Endometrial microvascular endothelial cells (primary cell): Measurements from ENCODE around the gene TMEM235. TPM values are rescaled to one million over a fixed set of nuclear protein-coding genes. Genes with fewer than 3 reads are reported as not detected.
"Not testable (repeated sequence)": the region's sequence is repeated elsewhere in the genome, so short reads cannot be mapped to it uniquely, and the experiment has no call there.

ENCODE experiments used
- in situ Hi-C: cut with HindIII; loops from 2 replicates; pipeline ENCODE4 v1.10.0; 2017; ENCODE audit warnings: low sequenced_read_pairs, low pct_unique_long_range_greater_than_20kb; ENCODE audit errors: inconsistent ontology term
- total RNA-seq: library from RNA; depleted of rRNA; stranded (reverse); fragments of >200 nt; gene quantifications from one replicate; pipeline ENCODE4 v1.2.3, GENCODE V29; 2015; ENCODE audit errors: inconsistent ontology term

TMEM235 gene
- total RNA-seq, 1 donor from 2014 or later = not detected

DNA sequence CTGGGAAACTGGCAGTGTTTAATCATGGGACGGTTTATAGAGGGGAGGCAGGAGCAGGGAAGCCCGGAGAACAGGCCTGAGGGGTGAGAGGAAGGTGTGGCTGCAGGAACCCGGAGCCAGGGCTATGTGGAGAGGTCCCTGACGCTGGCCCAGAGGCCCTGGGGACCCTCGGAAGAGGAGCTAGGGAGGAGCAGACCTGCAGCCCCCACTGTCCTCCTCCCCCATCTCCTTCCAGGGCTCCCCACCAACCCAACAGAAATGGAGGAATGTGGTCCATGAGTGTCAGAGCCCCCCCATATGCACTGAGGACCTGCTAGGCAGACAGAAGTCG, 20.3 kb downstream of the TMEM235 start:
- in situ Hi-C loops = no loop called here

DNA sequence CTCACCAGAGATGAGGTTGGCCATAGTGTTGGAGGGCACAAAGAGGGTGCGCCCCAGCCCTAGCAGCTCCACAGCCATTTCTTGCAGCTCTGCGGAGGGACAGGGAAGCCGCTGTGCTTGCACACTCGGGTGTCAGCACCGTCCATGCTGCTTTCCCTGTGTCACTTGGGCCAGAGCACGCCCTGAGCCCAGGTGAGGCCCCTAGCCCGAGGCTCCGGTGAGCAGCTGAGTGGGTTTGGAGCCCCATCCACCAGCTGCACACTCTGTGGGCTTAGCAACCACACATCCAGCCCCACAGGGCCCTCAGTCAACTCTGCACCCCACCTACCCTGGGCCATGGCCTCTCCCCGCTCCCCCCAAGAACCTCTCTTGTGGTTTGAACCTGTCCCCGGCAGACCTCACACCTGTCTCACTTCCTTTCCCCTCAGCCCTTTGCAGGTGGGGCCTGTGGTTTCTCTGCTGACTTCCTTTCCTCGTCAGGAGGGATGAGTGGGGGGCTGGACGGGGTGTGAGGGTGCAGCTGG, 20.7 kb downstream of the TMEM235 start:
- in situ Hi-C loops = no loop called here

DNA sequence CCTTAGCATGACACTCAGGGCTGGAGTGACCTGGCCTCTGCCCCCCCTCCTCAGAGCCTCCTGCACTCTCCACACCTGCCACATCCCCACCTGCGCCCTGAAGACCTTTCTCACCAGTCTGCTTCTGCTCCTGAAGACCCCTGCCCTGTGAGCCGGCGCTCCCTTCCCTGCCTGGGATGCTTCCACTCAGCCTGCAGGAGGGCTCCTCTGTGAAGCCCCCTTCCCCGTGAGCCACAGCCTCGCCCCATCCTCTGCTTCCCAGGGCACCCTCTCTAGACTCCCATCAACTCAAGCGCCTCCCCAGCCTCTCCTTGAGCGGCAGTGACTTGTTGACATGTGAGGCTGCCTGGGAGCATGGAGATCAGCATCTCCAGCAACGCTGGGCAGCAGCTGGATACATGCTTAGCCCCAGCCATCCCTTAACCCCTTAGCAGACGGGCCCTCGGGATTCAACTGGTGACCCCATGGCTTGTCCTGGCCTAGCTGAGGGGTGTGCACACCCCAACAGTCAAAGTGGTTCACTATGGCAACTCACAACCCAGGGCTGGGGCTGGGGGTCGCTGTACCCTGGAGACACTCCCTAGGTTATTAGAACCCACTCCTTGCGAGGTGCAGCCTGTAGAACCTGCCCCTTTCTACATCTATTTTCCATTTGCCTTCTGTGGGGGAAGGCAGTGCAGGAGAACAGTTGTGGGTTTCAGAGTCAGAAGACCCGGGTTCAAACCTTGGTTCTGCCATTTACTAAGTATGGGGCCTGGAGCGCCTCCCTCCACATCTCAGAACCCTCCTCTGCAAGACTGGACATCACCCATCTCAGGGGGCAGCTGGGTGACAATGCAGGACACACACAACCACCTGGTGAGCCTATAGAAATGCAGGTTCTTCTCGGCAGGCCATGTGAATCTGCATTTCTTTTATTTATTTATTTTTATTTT, 21.5 kb downstream of the TMEM235 start:
- in situ Hi-C loops = no loop called here

DNA sequence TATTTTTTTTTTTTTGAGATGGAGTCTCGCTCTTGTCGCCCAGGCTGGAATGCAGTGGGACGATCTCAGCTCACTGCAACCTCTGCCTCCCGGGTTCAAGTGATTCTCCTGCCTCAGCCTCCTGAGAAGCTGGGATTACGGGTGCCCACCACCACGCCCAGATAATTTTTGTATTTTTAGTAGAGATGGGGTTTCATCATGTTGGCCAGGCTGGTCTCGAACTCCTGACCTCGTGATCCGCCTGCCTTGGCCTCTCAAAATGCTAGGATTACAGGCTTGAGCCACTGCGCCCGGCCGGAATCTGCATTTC, 22.2 kb downstream of the TMEM235 start:
- in situ Hi-C loops = not testable (repeated sequence)

DNA sequence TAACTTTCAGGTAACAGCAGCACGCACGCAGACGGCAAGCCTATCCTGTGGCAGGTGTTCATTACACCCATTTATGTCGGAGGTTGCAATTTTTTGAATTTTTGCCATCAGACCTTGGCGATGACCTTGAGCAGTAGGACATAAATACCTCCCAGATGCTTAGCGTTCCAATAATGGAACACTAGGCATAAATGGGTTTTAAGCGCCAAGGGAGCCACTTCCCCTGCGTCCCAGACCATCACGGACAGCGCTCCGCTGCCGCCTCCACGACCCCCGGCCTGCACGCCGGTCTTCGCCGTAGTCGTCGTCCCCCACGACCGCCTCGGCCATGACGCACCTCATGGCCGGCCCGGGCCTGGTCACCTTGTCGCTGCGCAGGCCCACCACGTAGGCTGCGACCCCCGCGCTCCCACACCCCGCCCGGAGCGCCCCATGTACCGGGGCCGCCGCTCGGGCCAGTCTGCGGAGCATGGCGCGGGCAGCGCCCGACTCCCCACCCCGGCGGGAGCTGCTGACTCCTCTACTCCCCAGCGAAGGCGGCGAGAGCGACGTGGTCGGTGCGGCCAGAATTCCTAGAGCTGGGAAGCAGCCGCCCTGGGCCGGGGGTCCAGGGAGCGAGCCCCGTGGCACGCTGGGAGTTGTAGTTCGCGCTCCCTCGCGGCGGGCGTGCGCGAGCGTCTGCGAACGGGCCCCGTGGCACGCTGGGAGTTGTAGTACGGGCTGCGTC, 22.7 kb downstream of the TMEM235 start:
- in situ Hi-C loops = no loop called here

DNA sequence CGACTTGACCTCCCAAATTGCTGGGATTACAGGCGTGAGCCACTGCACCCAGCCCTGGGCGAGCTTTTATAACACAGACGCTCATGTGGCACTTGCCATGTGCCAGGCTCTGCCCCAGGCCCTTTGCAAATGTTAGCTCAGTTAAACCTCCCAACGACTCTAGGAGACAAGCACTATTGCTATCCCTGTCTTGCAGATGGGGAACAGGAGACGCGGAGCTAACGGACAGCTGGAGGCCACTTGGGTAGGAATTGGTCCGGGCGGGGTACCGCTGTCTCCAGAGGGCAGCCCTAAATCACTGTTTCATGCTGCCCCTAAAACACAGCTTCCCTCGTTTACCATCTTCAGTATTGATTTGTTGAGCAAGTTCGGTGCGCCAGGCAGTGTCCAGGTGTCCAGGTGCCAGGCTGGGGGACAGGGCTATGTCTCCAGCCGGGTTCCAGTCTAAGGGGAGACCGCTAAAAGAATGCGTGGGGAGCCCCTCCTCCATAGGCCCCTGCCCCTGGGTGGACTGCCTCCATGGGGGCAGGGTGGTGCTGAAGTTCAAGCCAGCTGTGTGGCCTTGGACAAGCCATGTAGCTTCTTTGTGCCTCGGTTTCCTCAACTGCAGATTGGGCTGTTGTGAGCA, 23.7 kb downstream of the TMEM235 start:
- in situ Hi-C loops = no loop called here

DNA sequence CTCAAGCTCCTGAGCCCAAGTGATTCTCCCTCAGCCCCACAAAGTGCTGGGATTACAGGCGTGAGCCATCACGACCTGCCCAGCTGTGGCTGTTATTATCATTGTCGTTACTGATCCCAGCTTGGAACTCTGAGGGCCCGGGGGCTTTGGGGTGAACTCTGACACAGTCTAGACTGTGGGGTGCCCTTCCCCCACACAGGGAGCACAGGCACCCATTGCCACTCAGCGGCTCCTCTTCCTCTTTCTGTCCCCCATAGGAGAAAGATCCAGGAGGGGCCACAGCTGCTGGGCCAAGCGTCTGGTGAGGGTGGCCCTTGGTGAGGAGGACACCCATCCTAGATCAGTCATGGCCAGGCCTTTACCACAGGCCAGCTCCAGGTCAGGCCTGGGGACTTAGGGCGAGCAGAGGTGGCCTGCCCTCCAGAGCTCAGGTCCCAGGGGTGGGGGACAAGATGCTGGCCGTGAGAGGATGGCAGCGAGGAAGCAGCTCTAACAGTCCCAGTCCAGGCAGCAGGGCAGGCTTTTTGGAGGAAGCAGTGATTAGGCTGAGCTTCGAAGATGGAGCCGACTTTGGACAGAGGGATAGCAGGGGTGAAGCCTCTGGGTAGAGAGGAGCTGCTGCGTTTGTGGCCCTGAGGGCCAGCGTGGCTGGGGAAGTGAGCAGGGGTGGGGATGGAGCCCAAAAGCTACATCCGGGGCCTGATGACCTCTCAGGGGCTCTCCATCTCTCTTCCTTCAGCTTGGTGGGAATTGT, 24.7 kb downstream of the TMEM235 start:
- in situ Hi-C loops = no loop called here

DNA sequence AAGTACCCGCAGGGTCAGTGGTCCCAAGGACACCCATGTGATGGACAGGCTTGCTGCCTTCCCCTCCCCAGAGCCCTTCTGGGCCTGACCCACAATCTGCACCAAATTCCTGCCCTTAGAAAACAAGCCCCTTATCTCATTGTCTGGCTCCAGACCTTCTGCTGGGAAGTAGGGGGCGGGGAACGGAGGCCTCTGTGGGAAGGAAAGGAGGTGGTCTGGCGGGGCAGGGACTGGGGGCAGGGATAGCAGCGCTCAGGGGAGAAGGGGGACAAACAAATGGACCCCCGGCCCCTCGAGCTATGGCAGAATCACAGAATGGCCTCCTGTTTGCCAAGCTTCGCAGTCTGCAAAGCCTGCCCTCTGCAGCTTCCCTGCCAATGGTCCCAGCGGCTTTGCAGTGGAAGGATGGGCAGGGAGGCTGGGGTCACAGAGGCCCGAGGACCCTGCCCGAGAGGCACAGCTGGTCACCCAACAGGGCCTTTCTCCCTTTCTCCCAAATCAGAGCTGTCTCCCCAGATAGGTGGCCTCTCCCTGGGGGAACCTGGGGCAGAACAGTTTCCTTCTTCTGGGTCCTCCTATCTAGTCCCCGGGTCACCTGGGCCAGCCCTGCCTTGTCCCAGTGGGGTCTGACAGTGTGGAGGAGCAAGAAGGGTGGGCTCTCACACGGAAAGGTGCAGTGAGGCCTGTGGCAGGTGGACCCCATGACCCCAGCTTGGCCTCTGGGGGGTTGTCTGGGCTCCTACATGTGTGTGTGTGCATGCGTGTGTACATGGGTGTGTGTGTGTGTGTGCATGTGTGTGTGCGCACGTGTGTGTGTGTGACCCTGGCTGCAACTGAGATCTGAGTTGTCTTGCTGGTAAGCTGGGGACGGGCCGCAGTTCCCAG, 25.5 kb downstream of the TMEM235 start:
- in situ Hi-C loops = no loop called here

DNA sequence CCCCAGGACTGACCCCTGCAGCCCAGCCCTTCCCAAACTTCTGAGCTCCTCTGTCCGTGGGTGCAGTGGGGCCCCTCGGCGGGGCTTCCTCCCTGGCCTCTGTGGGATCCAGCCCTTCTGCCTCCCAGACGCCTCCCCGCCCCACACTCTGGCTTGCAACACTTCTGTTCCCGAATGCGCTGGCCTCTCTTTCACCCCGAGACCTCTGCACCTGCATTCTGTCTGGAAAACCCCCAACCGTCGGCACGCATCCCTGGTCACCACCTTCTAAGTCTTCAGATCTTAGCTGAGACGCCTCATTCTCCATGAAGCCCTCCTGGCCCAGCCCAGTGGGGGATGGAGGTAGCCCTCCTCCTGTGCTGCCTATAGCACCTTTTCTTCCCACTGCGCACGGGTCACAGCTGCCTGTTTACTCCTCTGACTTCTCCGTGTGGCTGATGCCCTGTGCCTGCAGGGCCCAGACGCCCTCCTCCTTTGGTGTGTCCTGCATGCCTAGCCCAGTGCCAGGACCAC, 26.4 kb downstream of the TMEM235 start:
- in situ Hi-C loops = no loop called here

DNA sequence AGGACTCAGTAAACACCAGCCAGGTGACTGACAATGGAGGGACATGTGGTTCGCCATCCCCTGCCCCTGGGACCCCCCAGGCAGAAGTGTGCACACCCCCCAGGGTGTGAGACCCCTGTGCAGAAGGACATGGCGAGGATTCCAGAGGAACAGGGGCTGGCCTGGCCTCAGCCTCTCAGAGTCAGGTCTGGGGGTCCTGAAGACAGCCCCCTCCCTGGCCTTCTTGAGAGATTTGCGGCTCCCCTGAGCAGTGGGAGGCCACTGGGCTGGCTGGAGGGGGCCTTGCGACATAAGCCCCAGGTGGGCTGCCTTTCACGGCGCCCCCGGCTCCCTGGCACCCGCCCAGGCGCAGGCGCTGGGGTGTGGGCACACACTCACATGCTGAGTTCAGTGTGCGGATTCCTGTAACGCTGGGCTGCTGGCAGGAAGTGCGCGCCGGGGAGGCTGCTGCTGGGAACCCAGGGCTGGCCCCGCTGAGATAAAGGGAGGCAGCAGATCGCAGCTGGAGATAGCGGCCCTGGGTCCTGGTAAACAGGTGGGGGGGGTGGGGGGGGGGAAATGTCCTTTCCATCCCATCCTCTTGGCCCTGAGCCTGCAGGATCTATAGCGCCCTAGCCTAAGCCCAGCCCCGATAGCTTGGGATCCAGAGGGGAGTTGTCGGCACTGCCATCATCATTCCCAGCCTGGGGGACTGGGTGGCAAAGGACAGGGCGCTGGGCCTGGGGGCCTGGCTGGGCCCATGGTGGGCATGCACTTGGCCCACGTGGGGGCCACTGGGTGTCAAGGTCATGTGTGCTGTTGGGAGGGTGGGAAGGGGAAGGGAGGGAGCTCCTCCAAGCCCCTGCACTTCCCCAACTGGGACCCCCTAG, 27.1 kb downstream of the TMEM235 start:
- in situ Hi-C loops = no loop called here

DNA sequence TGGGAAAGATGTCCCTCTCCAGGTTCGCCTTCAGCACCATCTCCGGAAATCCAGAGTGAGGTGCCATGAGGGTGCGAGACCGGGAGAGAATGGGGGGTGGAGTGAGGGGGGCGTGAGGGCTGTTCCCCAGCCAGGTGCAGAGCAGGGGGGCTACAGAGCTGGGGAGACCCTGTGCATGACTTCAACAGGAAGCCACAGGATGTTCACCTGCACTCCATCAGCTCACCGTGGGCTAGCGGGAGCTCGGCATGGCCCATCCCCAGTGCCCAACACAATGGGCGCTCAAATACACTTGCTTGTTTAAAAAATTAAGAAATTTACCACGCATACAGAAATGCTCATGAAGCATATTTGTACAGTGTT, 27.7 kb downstream of the TMEM235 start:
- in situ Hi-C loops = no loop called here

DNA sequence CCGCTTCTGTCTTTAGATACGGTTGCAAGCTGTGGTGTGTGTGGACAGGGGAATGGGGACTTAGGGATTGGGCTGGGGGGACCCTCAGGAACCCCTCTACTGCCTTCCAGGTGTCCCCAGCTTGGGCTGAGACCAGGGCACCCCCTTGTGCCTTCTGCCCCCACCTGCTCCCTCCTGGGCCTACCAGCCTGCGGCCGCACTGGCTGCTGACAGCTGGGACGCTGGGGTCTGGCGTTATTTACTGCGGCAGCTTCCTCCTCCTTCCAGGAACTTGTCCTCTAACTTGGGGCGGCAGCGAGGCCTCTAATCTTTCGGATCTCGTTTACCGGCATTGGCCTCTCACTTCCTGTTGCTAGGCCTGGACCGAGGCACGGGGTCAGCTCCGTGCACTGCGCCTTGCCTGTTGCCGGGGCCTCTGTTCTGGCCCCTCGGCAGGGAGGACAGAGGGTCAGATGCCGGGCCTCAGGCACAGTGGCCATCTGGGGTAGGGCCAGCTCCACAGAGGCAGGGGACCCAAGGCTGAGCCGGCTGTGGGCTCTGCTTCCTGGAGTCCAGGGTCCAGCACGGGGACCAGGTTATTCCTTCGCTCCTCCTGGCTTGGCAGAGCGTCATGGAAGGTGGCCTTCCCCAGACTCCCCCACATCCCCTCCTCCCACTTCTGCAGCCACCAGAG, 31.8 kb downstream of the TMEM235 start:
- in situ Hi-C loops = no loop called here

DNA sequence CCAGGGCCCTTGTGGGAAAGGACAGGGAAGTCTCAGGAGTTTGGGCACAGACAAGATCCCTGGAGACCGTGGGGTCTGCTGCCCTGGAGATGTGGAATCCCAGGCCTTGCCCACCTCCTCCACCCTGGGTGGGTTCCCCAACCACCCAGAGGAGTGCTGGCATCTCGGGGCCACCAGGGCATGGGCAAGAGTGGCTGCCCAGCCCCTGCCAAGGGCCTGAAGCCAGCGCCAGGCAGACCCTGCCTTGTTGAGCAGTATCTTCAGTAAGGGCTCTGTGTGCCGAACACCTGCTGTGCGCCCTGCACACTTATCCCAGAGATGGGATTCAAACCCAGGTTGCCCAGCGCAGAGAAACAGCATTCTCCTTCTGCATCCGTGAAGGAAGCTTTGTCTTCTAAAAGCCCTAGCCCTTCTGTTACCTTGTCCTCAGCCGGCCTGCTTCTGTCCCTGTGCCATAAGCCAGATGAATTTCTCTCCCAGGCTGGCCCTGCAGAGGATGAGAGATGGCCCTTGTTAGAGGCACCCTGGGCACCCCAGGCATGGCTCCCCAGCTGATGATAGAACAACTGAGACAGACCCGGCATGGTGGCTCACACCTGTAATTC, 32.4 kb downstream of the TMEM235 start:
- in situ Hi-C loops = no loop called here

DNA sequence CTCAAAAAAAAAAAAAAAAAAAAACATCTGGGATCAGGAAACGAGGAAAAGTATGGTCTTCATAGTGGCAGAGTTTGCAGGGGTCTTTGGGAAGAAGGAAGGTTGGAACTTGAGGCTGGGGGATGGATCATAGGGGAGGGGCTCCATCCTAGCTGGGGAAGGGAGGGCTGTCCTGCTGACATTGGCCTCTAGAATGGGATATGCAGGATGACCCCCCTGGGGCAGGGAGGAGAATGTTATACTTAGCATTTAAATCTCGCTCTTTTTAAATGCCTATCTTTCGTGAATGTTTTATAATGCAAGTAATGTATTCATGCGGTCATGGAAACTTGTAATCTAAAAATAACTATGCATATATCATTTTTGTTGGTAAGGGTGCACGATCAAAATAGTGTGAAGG, 33.2 kb downstream of the TMEM235 start:
- in situ Hi-C loops = no loop called here

DNA sequence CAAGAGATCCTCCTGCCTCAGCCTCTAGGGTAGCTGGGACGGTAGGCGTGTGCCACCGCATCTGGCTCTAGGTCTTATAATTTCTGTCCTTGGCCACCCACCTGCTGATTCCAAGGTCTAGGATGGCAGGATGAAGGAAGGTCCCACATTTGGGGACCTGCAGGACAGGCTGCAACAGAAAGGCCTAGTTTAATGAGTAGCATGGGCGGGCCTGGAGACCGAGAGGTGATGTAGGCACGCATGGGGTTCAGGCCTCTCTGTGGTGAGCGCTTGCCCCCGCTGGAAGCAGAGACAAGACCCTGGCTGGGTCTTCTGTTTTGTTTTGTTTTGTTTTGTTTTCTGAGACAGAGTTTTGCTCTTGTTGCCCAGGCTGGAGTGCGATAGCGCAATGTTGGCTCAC, 33.7 kb downstream of the TMEM235 start:
- in situ Hi-C loops = no loop called here

DNA sequence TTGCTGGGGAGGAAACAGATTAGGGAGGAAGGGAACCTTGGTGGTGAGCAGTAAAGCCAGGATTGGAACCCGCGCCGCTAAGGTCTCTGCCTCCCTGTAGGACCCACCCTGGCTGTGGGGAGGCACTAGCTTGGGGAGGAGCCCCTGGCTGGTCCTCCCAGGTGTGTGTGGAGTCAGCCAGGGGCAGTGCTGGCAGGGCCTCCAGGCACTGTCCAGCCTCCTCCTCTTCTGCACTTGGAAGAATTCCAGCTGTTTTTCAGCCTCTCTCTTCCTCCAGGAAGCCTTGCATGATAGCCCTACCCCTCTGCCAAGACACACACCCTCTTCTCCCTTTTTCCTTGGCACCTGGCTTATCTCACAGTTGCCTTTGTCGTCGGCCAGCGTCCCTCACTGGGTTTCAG, 34.8 kb downstream of the TMEM235 start:
- in situ Hi-C loops = no loop called here
